ENCODE data around the gene ST6GALNAC1. TPM values are rescaled to one million over a fixed set of nuclear protein-coding genes. Genes with fewer than 3 reads are reported as not detected.

The ST6GALNAC1 gene
- total RNA-seq, 1 donor from 2014 or later: 3.4 TPM

- peaks cover 0 to 8% of the 10 kb centered on the region in 2 donors for H3K4me1 ChIP-seq
- H3K36me3 ChIP-seq: peaks cover 0 to 6% of the 10 kb centered on the region in 2 donors
- DNase-seq (ENCODE audit: low spot score in 2 of 2): no peak
- TF ChIP-seq, protein P1, sequence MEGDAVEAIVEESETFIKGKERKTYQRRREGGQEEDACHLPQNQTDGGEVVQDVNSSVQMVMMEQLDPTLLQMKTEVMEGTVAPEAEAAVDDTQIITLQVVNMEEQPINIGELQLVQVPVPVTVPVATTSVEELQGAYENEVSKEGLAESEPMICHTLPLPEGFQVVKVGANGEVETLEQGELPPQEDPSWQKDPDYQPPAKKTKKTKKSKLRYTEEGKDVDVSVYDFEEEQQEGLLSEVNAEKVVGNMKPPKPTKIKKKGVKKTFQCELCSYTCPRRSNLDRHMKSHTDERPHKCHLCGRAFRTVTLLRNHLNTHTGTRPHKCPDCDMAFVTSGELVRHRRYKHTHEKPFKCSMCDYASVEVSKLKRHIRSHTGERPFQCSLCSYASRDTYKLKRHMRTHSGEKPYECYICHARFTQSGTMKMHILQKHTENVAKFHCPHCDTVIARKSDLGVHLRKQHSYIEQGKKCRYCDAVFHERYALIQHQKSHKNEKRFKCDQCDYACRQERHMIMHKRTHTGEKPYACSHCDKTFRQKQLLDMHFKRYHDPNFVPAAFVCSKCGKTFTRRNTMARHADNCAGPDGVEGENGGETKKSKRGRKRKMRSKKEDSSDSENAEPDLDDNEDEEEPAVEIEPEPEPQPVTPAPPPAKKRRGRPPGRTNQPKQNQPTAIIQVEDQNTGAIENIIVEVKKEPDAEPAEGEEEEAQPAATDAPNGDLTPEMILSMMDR (IDR thresholded peaks at IDR 0.05): no peak
- H3K4me3 ChIP-seq: peak overlapping the region; percentile 44 to 52
- peaks cover 3% of the 10 kb centered on the region for H3K27me3 ChIP-seq
- intact Hi-C loops (cut with DNase I): loop anchor here (1.0 to 5.0 kb wide), 3 partner anchors 42 to 113 kb away; partner anchors contain the start of genes JMJD6, METTL23 and MXRA7
- peak overlapping the region in 1 of 2 donors; percentile 79 for H3K27ac ChIP-seq
- no peaks in the 10 kb centered on the region for H3K9me3 ChIP-seq
Observed at GRCh38 chr17:76670718-76671122, 27.2 kb upstream of the ST6GALNAC1 start.

- Histone ChIP-seq H3K27me3 (peaks cover 3% of the 10 kb centered on the region), H3K4me1 (peaks cover 0 to 8% of the 10 kb centered on the region in 2 donors), H3K27ac (no peak overlapping the region), H3K4me3 (no peak overlapping the region), H3K9me3 (no peaks in the 10 kb centered on the region), H3K36me3 (peaks cover 0 to 5% of the 10 kb centered on the region in 2 donors)
- intact Hi-C loops (cut with DNase I): loop anchor here (5.0 kb wide), 1 partner anchor 42 kb away; the partner anchor contains the start of gene MXRA7
- no peak for DNase-seq (ENCODE audit: low spot score in 2 of 2)
- TF ChIP-seq, protein P1 (IDR thresholded peaks at IDR 0.05): no peak
Observed at GRCh38 chr17:76670020-76670717, 26.6 kb upstream of the ST6GALNAC1 start.

GRCh38 chr17:76667786-76668453 lies 24.4 kb upstream of the ST6GALNAC1 start:
- Histone ChIP-seq H3K9me3 (no peaks in the 10 kb centered on the region), H3K36me3 (no peaks in the 10 kb centered on the region), H3K4me1 (peaks cover 0 to 8% of the 10 kb centered on the region in 2 donors), H3K4me3 (no peak overlapping the region), H3K27me3 (peaks cover 3% of the 10 kb centered on the region), H3K27ac (no peak overlapping the region)
- intact Hi-C loops (cut with DNase I): no loop called here
- TF ChIP-seq, protein P1 (IDR thresholded peaks at IDR 0.05): no peak
- DNase-seq (ENCODE audit: low spot score in 2 of 2): no peak

- Histone ChIP-seq H3K27ac (no peak overlapping the region), H3K27me3 (peaks cover 3% of the 10 kb centered on the region), H3K36me3 (no peaks in the 10 kb centered on the region), H3K9me3 (no peaks in the 10 kb centered on the region), H3K4me1 (peaks cover 0 to 4% of the 10 kb centered on the region in 2 donors), H3K4me3 (no peak overlapping the region)
- intact Hi-C loops (cut with DNase I): no loop called here
- DNase-seq (ENCODE audit: low spot score in 2 of 2): no peak
- TF ChIP-seq, protein P1 (IDR thresholded peaks at IDR 0.05): no peak
Observed at GRCh38 chr17:76667491-76667755, 23.9 kb upstream of the ST6GALNAC1 start.

- intact Hi-C loops (cut with DNase I): no loop called here
- Histone ChIP-seq H3K36me3 (no peaks in the 10 kb centered on the region), H3K27ac (no peak overlapping the region), H3K27me3 (no peaks in the 10 kb centered on the region), H3K4me1 (no peaks in the 10 kb centered on the region), H3K4me3 (no peak overlapping the region), H3K9me3 (no peaks in the 10 kb centered on the region)
- TF ChIP-seq, protein P1 (IDR thresholded peaks at IDR 0.05): no peak
- DNase-seq (ENCODE audit: low spot score in 2 of 2): no peak
Observed at GRCh38 chr17:76660656-76661042, 17.1 kb upstream of the ST6GALNAC1 start.
